Endothelial cell (in vitro differentiated cells): ENCODE data around the gene ZNF597. TPM values are rescaled to one million over a fixed set of nuclear protein-coding genes. Genes with fewer than 3 reads are reported as not detected.

Experiments
- DNase-seq: peaks from one replicate; pipeline ENCODE4 v3.0.0; 2021; ENCODE audit warnings: low spot score
- H3K27ac Mint-ChIP-seq: one replicate; pipeline ENCODE4 v1.8.0; 2021; ENCODE audit warnings: mixed read lengths, inconsistent platforms; ENCODE audit not compliant: unreplicated experiment
- H3K27me3 Mint-ChIP-seq: one replicate; pipeline ENCODE4 v1.8.0; 2021; ENCODE audit warnings: mild to moderate bottlenecking, moderate library complexity, mixed read lengths, inconsistent platforms; ENCODE audit not compliant: unreplicated experiment
- H3K36me3 Mint-ChIP-seq: one replicate; pipeline ENCODE4 v1.8.0; 2021; ENCODE audit warnings: mild to moderate bottlenecking, low read depth, mixed read lengths, inconsistent platforms; ENCODE audit not compliant: unreplicated experiment
- H3K4me1 Mint-ChIP-seq: one replicate; pipeline ENCODE4 v1.8.0; 2021; ENCODE audit warnings: mild to moderate bottlenecking, mixed read lengths, inconsistent platforms; ENCODE audit not compliant: unreplicated experiment
- H3K4me3 Mint-ChIP-seq: one replicate; pipeline ENCODE4 v1.8.0; 2021; ENCODE audit warnings: mild to moderate bottlenecking, mixed read lengths, inconsistent platforms; ENCODE audit not compliant: unreplicated experiment
- H3K9me3 Mint-ChIP-seq: one replicate; pipeline ENCODE4 v1.8.0; 2021; ENCODE audit warnings: mixed read lengths, inconsistent platforms; ENCODE audit not compliant: unreplicated experiment
- CTCF ChIP-seq: fragments of 200-600 bp; sonication (generic); IDR thresholded peaks from one replicate; pipeline ENCODE4 v1.5.0; 2021; ENCODE audit warnings: antibody characterized with exemption; ENCODE audit not compliant: unreplicated experiment
- microRNA-seq: library from miRNA; unstranded; fragments of <30 nt; microRNA quantifications from one replicate; pipeline ENCODE4, GENCODE V29; 2020; ENCODE audit not compliant: unreplicated experiment
- total RNA-seq: library from RNA; stranded (reverse); fragmentation: NEBNext Ultra II Directional; extraction: Animal tissue kit (Norgen Biotek cat#: 25700); gene quantifications from one replicate; pipeline ENCODE4 v1.2.1, GENCODE V29; 2021; ENCODE audit not compliant: unreplicated experiment

The ZNF597 gene
- total RNA-seq, 1 donor from 2014 or later = 5.7 TPM

GRCh38 chr16:3389663-3390338, 53.5 kb downstream of the ZNF597 start:
- DNase-seq = no peak
- no peak for TF ChIP-seq CTCF
- Mint-ChIP-seq H3K9me3 (peaks cover 16% of the 10 kb centered on the region), H3K27me3 (peaks cover 5% of the 10 kb centered on the region), H3K4me1 (no peaks in the 10 kb centered on the region), H3K4me3 (peak overlapping the region; percentile 63), H3K27ac (no peak overlapping the region), H3K36me3 (peaks cover 70% of the 10 kb centered on the region)

- DNase-seq = no peak
- peaks cover 12% of the 10 kb centered on the region for H3K27me3 Mint-ChIP-seq
- peaks cover 73% of the 10 kb centered on the region for H3K36me3 Mint-ChIP-seq
- no peak overlapping the region for H3K27ac Mint-ChIP-seq
- H3K4me3 Mint-ChIP-seq = peak overlapping the region; percentile 40
- peaks cover 29% of the 10 kb centered on the region for H3K9me3 Mint-ChIP-seq
- TF ChIP-seq CTCF = no peak
- no peaks in the 10 kb centered on the region for H3K4me1 Mint-ChIP-seq
These were observed 55.0 kb downstream of the ZNF597 start for GRCh38 chr16:3388325-3388724.

- no peaks in the 10 kb centered on the region for H3K4me1 Mint-ChIP-seq
- no peak for DNase-seq
- TF ChIP-seq CTCF = no peak
- H3K36me3 Mint-ChIP-seq = peaks cover 81% of the 10 kb centered on the region
- peaks cover 53% of the 10 kb centered on the region for H3K9me3 Mint-ChIP-seq
- no peak overlapping the region for H3K27ac Mint-ChIP-seq
- peak overlapping the region; percentile 42 for H3K4me3 Mint-ChIP-seq
- H3K27me3 Mint-ChIP-seq = peaks cover 13% of the 10 kb centered on the region
These were observed 60.3 kb downstream of the ZNF597 start for GRCh38 chr16:3383045-3383448.

Small RNA genes within 50 kb of the gene (microRNA-seq; reads per million reads assigned to microRNA genes)
- not detected for gene MIR6126

Other genes with a start within 250 kb of the ZNF597 start
- gene ZNF200, start 208.3 kb downstream of the ZNF597 start, total RNA-seq = 13.4 TPM
- gene MEFV, start 186.9 kb downstream of the ZNF597 start, total RNA-seq = not detected
- 43.7 TPM for gene ZNF263, start 160.0 kb downstream of the ZNF597 start, total RNA-seq
- 2.6 TPM for gene TIGD7, start 138.1 kb downstream of the ZNF597 start, total RNA-seq
- gene ZNF75A, start 138.0 kb downstream of the ZNF597 start, total RNA-seq = 27.0 TPM
- gene OR2C1, start 87.6 kb downstream of the ZNF597 start, total RNA-seq = not detected
- gene ZSCAN32, start 42.5 kb downstream of the ZNF597 start, total RNA-seq = 16.6 TPM
- 10.3 TPM for gene ZNF174, start 42.3 kb downstream of the ZNF597 start, total RNA-seq
- gene NAA60, start 176 bp upstream of the ZNF597 start, total RNA-seq = 75.5 TPM
- gene C16orf90, start 52.0 kb upstream of the ZNF597 start, total RNA-seq = not detected
- 15.8 TPM for gene CLUAP1, start 57.5 kb upstream of the ZNF597 start, total RNA-seq
- 3.2 TPM for gene NLRC3, start 133.9 kb upstream of the ZNF597 start, total RNA-seq
- gene SLX4, start 168.1 kb upstream of the ZNF597 start, total RNA-seq = 11.8 TPM
- gene DNASE1, start 211.2 kb upstream of the ZNF597 start, total RNA-seq = 33.9 TPM